SK-MEL-5 (cell line): ENCODE measurements around the gene DCST2. TPM values are rescaled to one million over a fixed set of nuclear protein-coding genes. Genes with fewer than 3 reads are reported as not detected.

Source experiments
- DNase-seq: peaks from one replicate; pipeline ENCODE4 v3.0.0-alpha.2; 2016; ENCODE audit warnings: low read depth, low spot score
- in situ Hi-C: cut with HindIII; loops from 2 replicates; pipeline ENCODE4 v1.10.0; 2016; ENCODE audit warnings: low sequenced_read_pairs, high pct_unique_total_duplicates, low pct_unique_long_range_greater_than_20kb
- total RNA-seq: library from RNA; depleted of rRNA; stranded (reverse); fragments of >200 nt; shearing (Covaris generic); gene quantifications from 2 replicates; pipeline ENCODE4 v1.2.3, GENCODE V29; 2014

Gene DCST2
- total RNA-seq, 1 experiment from 2014 or later: 0.18 TPM

- no peak for DNase-seq
- in situ Hi-C loops: no loop called here
Measured at GRCh38 chr1:155017946-155018316, 15.7 kb downstream of the DCST2 start.

- DNase-seq: peak; percentile 91
- in situ Hi-C loops: no loop called here
Measured at GRCh38 chr1:155017041-155017945, 16.3 kb downstream of the DCST2 start.

GRCh38 chr1:155016231-155016831 is 17.2 kb downstream of the DCST2 start:
- no peak for DNase-seq

GRCh38 chr1:155015527-155016230 is 17.9 kb downstream of the DCST2 start:
- DNase-seq: no peak
- in situ Hi-C loops: no loop called here

More at GRCh38 chr1:155016231-155016831, 17.2 kb downstream of the DCST2 start:
- in situ Hi-C loops: no loop called here

GRCh38 chr1:155014709-155015508 is 18.7 kb downstream of the DCST2 start:
- DNase-seq: no peak
- in situ Hi-C loops: no loop called here

GRCh38 chr1:155013632-155014031 is 19.9 kb downstream of the DCST2 start:
- no peak for DNase-seq
- in situ Hi-C loops: no loop called here

GRCh38 chr1:155012776-155013602 is 20.6 kb downstream of the DCST2 start:
- no peak for DNase-seq
- in situ Hi-C loops: no loop called here

- DNase-seq: peak; percentile 89
- in situ Hi-C loops: no loop called here
Measured at GRCh38 chr1:155012026-155012546, 21.5 kb downstream of the DCST2 start.

- no peak for DNase-seq
- in situ Hi-C loops: no loop called here
Measured at GRCh38 chr1:155011437-155012025, 22.1 kb downstream of the DCST2 start.

- in situ Hi-C loops: no loop called here
- no peak for DNase-seq
Measured at GRCh38 chr1:155011004-155011416, 22.6 kb downstream of the DCST2 start.

- in situ Hi-C loops: no loop called here
- DNase-seq: no peak
Measured at GRCh38 chr1:155010211-155010918, 23.2 kb downstream of the DCST2 start.

- no peak for DNase-seq
- in situ Hi-C loops: no loop called here
Measured at GRCh38 chr1:155009742-155010141, 23.8 kb downstream of the DCST2 start.

GRCh38 chr1:155009221-155009711 is 24.3 kb downstream of the DCST2 start:
- DNase-seq: no peak
- in situ Hi-C loops: no loop called here

GRCh38 chr1:155008015-155008941 is 25.3 kb downstream of the DCST2 start:
- in situ Hi-C loops: no loop called here
- no peak for DNase-seq
